Body of pancreas (tissue), 4 donors: ENCODE results near the gene MS4A13.

Experiments used
- CTCF ChIP-seq, 7 experiments: fragments of 450-650 bp in 4 of 7; fragments of 200-600 bp in 3 of 7; sonication (generic) in 3 of 7; IDR thresholded peaks; one replicate each; pipeline ENCODE4 v1.5.1; 2016 to 2019; ENCODE audit warnings: antibody characterized with exemption in 7 of 7
- POLR2A ChIP-seq, 3 donors: fragments of 450-650 bp; IDR thresholded peaks; one replicate each; pipeline ENCODE4 v1.6.1; 2016; ENCODE audit warnings: antibody characterized with exemption in 3 of 3, mild to moderate bottlenecking in 2 of 3

GRCh38 chr11:60485987-60486386 lies 29.2 kb upstream of the MS4A13 start:
- TF ChIP-seq CTCF (IDR thresholded peaks at IDR 0.05) = peak; percentile 19 to 80 (median 68)
- no peak for TF ChIP-seq POLR2A (IDR thresholded peaks at IDR 0.05)
